PC-3 (cell line): Measurements from ENCODE around the gene NRM. TPM values are rescaled to one million over a fixed set of nuclear protein-coding genes. Genes with fewer than 3 reads are reported as not detected.

Experiments
- ATAC-seq: fragments of 200-7000 bp; cut with Tn5 transposase; 2 replicates; pipeline ENCODE4 v1.9.1; 2020; ENCODE audit warnings: mild to moderate bottlenecking, moderate library complexity
- BruUV-seq: library from RNA; stranded (reverse); fragments of 400-500 nt; replicated peaks from 2 replicates; lab custom pipeline; 2021; lab: Mats Ljungman, UMichigan
- CTCF ChIA-PET: fragments of 300-600 bp; sonication (Branson Sonifier 250); formaldehyde crosslinking; loops from one replicate; lab custom pipeline; 2022; ENCODE audit warnings: antibody characterized with exemption; lab: Charles Lee
- POLR2A ChIA-PET: fragments of 300-600 bp; sonication (Branson Sonifier 250); formaldehyde crosslinking; loops from one replicate; lab custom pipeline; 2022; ENCODE audit warnings: antibody characterized with exemption; ENCODE audit not compliant: unreplicated experiment; lab: Charles Lee
- DNase-seq: peaks from one replicate; pipeline ENCODE4 v3.0.0-alpha.2; 2015
- H2AFZ ChIP-seq: fragments of 300-600 bp; sonication (generic); 2 replicates; pipeline ENCODE4 v1.6.0; 2016; ENCODE audit warnings: antibody characterized with exemption, low read length
- H3F3A ChIP-seq: fragments of 300-600 bp; sonication (generic); one replicate; pipeline ENCODE4 v1.6.0; 2017; ENCODE audit warnings: antibody characterized with exemption, low read length, control low read depth, mild to moderate bottlenecking; ENCODE audit not compliant: unreplicated experiment
- H3K27ac ChIP-seq: fragments of 300-600 bp; sonication (generic); 2 replicates; pipeline ENCODE4 v1.5.1; 2016; ENCODE audit warnings: mild to moderate bottlenecking, low read length
- H3K27me3 ChIP-seq: fragments of 300-600 bp; sonication (generic); 2 replicates; pipeline ENCODE4 v1.6.1; 2016; ENCODE audit warnings: low read length, mixed read lengths
- H3K36me3 ChIP-seq: fragments of 300-600 bp; sonication (generic); 2 replicates; pipeline ENCODE4 v1.6.1; 2016; ENCODE audit warnings: low read depth, mixed run types, low read length, mixed read lengths
- H3K4me1 ChIP-seq: fragments of 300-600 bp; sonication (generic); 2 replicates; pipeline ENCODE4 v1.5.1; 2016; ENCODE audit warnings: low read length; ENCODE audit not compliant: insufficient read depth
- H3K4me2 ChIP-seq: fragments of 300-600 bp; sonication (generic); 2 replicates; pipeline ENCODE4 v1.6.0; 2016; ENCODE audit warnings: low read length
- H3K4me3 ChIP-seq: fragments of 300-600 bp; sonication (generic); 2 replicates; pipeline ENCODE4 v1.5.1; 2016; ENCODE audit warnings: mild to moderate bottlenecking, low read length, mixed read lengths
- H3K79me2 ChIP-seq: fragments of 300-600 bp; sonication (generic); 2 replicates; pipeline ENCODE4 v1.6.1; 2017; ENCODE audit warnings: low read length, mixed read lengths
- H3K9ac ChIP-seq: fragments of 300-600 bp; sonication (generic); 2 replicates; pipeline ENCODE4 v1.6.0; 2016; ENCODE audit warnings: mild to moderate bottlenecking, low read length
- H3K9me2 ChIP-seq: fragments of 300-600 bp; sonication (generic); replicated peaks from 2 replicates; pipeline ENCODE4 v1.6.1; 2016; ENCODE audit warnings: mixed run types, low read length, mixed read lengths
- H3K9me3 ChIP-seq: fragments of 300-600 bp; sonication (generic); 2 replicates; pipeline ENCODE4 v1.6.1; 2016; ENCODE audit warnings: low read length, mixed read lengths
- H4K20me1 ChIP-seq: fragments of 300-600 bp; sonication (generic); 2 replicates; pipeline ENCODE4 v1.6.1; 2016; ENCODE audit warnings: low read length, mixed read lengths
- CTCF ChIP-seq: fragments of 300-600 bp; sonication (generic); conservative IDR thresholded peaks from 2 replicates; pipeline ENCODE4 v1.5.1; 2017; ENCODE audit warnings: antibody characterized with exemption, low read depth, mild to moderate bottlenecking, low read length
- EZH2 ChIP-seq: fragments of 300-600 bp; sonication (generic); IDR thresholded peaks from one replicate; pipeline ENCODE4 v1.6.1; 2017; ENCODE audit warnings: antibody characterized with exemption, mild to moderate bottlenecking, low read length; ENCODE audit not compliant: unreplicated experiment
- EZH2phosphoT487 ChIP-seq: fragments of 300-600 bp; sonication (generic); IDR thresholded peaks from 2 replicates; pipeline ENCODE4 v1.6.1; 2018; ENCODE audit warnings: mild to moderate bottlenecking, antibody characterized with exemption, low read length, borderline replicate concordance
- intact Hi-C: fragments of 100-400 bp; cut with micrococcal nuclease; formaldehyde crosslinking; loops from 2 replicates; pipeline ENCODE4 v1.9.0; 2023
- total RNA-seq: library from RNA; depleted of rRNA; stranded (reverse); fragments of >200 nt; gene quantifications from 2 replicates; pipeline ENCODE4 v1.2.3, GENCODE V29; 2014

Gene NRM
- total RNA-seq, 1 experiment from 2014 or later: 8.5 TPM

GRCh38 chr6:30686009-30686907, 4.5 kb downstream of the NRM start, which contains the start of gene PPP1R18:
PPP1R18 (minus strand) TSS chr6:30686645; CDS start chr6:30686018, 627 bp downstream.
- peak within 1 kb of the TSS; percentile 98 for H3K9ac ChIP-seq
- H3K9me3 ChIP-seq: no peaks in the 10 kb centered on the region
- H3K9me2 ChIP-seq: no peaks in the 10 kb centered on the region
- H3K4me3 ChIP-seq: peak within 1 kb of the TSS; percentile 97
- H3K79me2 ChIP-seq: peaks cover 84% of the 10 kb centered on the region
- H3K27me3 ChIP-seq: no peaks in the 10 kb centered on the region
- TF ChIP-seq CTCF: no peak
- TF ChIP-seq EZH2: no peak
- TF ChIP-seq EZH2phosphoT487: no peak
- H3K4me1 ChIP-seq: peaks cover 71% of the 10 kb centered on the region
- H2AFZ ChIP-seq: peak within 1 kb of the TSS; percentile 86
- H3K4me2 ChIP-seq: peak within 1 kb of the TSS; percentile 87
- H3K36me3 ChIP-seq: no peaks in the 10 kb centered on the region
- H3K27ac ChIP-seq: peak within 1 kb of the TSS; percentile 96
- TSS peak; percentile 50 for BruUV-seq
- POLR2A ChIA-PET: no interaction called here
- CTCF ChIA-PET: no interaction called here
- intact Hi-C loops: loop anchor here (5.0 kb wide), 1 partner anchor 136 kb away; no protein-coding TSS in a partner anchor
- DNase-seq (peak; percentile 72), ATAC-seq (peak; percentile 9)
- no peaks in the 10 kb centered on the region for H4K20me1 ChIP-seq
- H3F3A ChIP-seq: no peaks in the 10 kb centered on the region

- Histone ChIP-seq H3K9ac (peak overlapping the region; percentile 98), H3K27me3 (no peaks in the 10 kb centered on the region), H3K27ac (peak overlapping the region; percentile 96), H3K4me3 (peak overlapping the region; percentile 97), H3K4me1 (peaks cover 71% of the 10 kb centered on the region), H3K79me2 (peaks cover 93% of the 10 kb centered on the region), H2AFZ (no peak overlapping the region), H3K36me3 (no peaks in the 10 kb centered on the region; the same call in 1 of the 2 replicates), H3K4me2 (peak overlapping the region; percentile 87), H3K9me2 (no peaks in the 10 kb centered on the region), H3F3A (no peaks in the 10 kb centered on the region), H4K20me1 (no peaks in the 10 kb centered on the region), H3K9me3 (no peaks in the 10 kb centered on the region)
- intact Hi-C loops: loop anchor here (5.0 kb wide), 1 partner anchor 137 kb away; no protein-coding TSS in a partner anchor
- ATAC-seq (no peak), DNase-seq (no peak)
- CTCF ChIA-PET: no interaction called here
- TF ChIP-seq EZH2phosphoT487 (no peak), CTCF (peak; percentile 30; the same call in 1 of the 2 replicates), EZH2 (no peak)
- POLR2A ChIA-PET: no interaction called here
- BruUV-seq: no TSS peak
These were observed 5.4 kb downstream of the NRM start for GRCh38 chr6:30685157-30686008.
